Aorta (tissue), 5 donors: ENCODE data around the gene AFAP1. TPM values are rescaled to one million over a fixed set of nuclear protein-coding genes. Genes with fewer than 3 reads are reported as not detected.

Experiments
- ATAC-seq: fragments of 200-7000 bp; cut with Tn5 transposase; one replicate; pipeline ENCODE4 v1.9.1; 2022; ENCODE audit warnings: moderate library complexity; ENCODE audit not compliant: low FRiP score
- DNase-seq, 2 donors: peaks; one replicate each; pipeline ENCODE4 v3.0.0-alpha.2; 2020
- H3K27ac ChIP-seq, 2 donors: one replicate each; pipeline ENCODE4 v1.5.1; 2013; ENCODE audit warnings: low read length in 2 of 2, mild to moderate bottlenecking in 2 of 2, moderate library complexity in 2 of 2, control low read depth in 1 of 2, inconsistent platforms in 1 of 2, low read depth in 1 of 2
- H3K27me3 ChIP-seq, 2 donors: one replicate each; pipeline ENCODE4 v1.6.1; 2013; ENCODE audit warnings: control low read depth in 1 of 2, low read length in 1 of 2, mild to moderate bottlenecking in 1 of 2, moderate library complexity in 1 of 2; ENCODE audit not compliant: insufficient read depth in 2 of 2, control insufficient read depth in 1 of 2
- H3K36me3 ChIP-seq, 2 donors: one replicate each; pipeline ENCODE4 v1.6.1; 2013; ENCODE audit warnings: control low read depth in 1 of 2, low read length in 1 of 2, mild to moderate bottlenecking in 1 of 2; ENCODE audit not compliant: insufficient read depth in 2 of 2, control insufficient read depth in 1 of 2
- H3K4me1 ChIP-seq, 2 donors: one replicate each; pipeline ENCODE4 v1.6.1; 2013; ENCODE audit warnings: low read length in 2 of 2, control low read depth in 1 of 2, mild to moderate bottlenecking in 1 of 2, moderate library complexity in 1 of 2; ENCODE audit not compliant: insufficient read depth in 2 of 2, control insufficient read depth in 1 of 2
- H3K4me3 ChIP-seq, 2 donors: one replicate each; pipeline ENCODE4 v1.5.1; 2013; ENCODE audit warnings: low read length in 2 of 2, control low read depth in 1 of 2, mild to moderate bottlenecking in 1 of 2
- H3K9me3 ChIP-seq: one replicate; pipeline ENCODE4 v1.6.1; 2013; ENCODE audit warnings: mild to moderate bottlenecking, low read length; ENCODE audit not compliant: control insufficient read depth
- WGBS, 2 donors: extraction: QIAGEN DNeasy Blood & Tissue Kit; methylation state at CpG; one replicate each; pipeline ENCODE4 v1.1.7; 2013; 5-methylcytosine and 5-hydroxymethylcytosine counted together
- intact Hi-C, 2 donors: fragments of 100-400 bp; cut with DNase I; formaldehyde crosslinking; loops; one replicate each; pipeline versions ENCODE4 v1.14.2 to v1.15.0; 2022
- polyA plus RNA-seq, 2 donors: library from polyadenylated mRNA; stranded (reverse); fragments of 200-250 nt; gene quantifications; one replicate each; pipeline ENCODE4 v1.2.3, GENCODE V29; 2013
- total RNA-seq, 2 donors: library from RNA; stranded (reverse); fragmentation: NEBNext Ultra II Directional; extraction: Animal tissue kit (Norgen Biotek cat#: 25700); gene quantifications; one replicate each; pipeline ENCODE4 v1.2.1, GENCODE V29; 2021
- donor health status: healthy with polysubstance abuse.
- donor health status: Bipolar disorder and iron deficiency.
- donor health status: DM: no; HTN: no; CAD: no.
- donor health status: DM: no; HTN: no; CAD: no.
- donor health status: DM: yes; HTN: yes; CAD: no.

Gene AFAP1
- total and polyA plus RNA-seq, 4 donors, result 4.6 to 60.5 (median 26.9) TPM

GRCh38 chr4:7814451-7814850 is 125.2 kb downstream of the AFAP1 start:
- Histone ChIP-seq H3K4me1 (no peaks in the 10 kb centered on the region), H3K9me3 (no peaks in the 10 kb centered on the region), H3K27ac (no peak overlapping the region), H3K4me3 (no peak overlapping the region), H3K36me3 (no peaks in the 10 kb centered on the region), H3K27me3 (no peaks in the 10 kb centered on the region)
- ATAC-seq (no peak), DNase-seq (no peak)
- intact Hi-C loops, result no loop called here
- 88 to 92% methylated on average over 15 of the region's 15 CpGs for WGBS, 2 donors

- H3K9me3 ChIP-seq, result no peaks in the 10 kb centered on the region
- H3K4me3 ChIP-seq, result no peak overlapping the region
- no peaks in the 10 kb centered on the region for H3K36me3 ChIP-seq
- 82 to 84% methylated on average over 3 of the region's 3 CpGs for WGBS, 2 donors
- H3K27ac ChIP-seq, result no peak overlapping the region
- H3K4me1 ChIP-seq, result no peaks in the 10 kb centered on the region
- no peaks in the 10 kb centered on the region for H3K27me3 ChIP-seq
- no peak for DNase-seq
- ATAC-seq, result no peak
- intact Hi-C loops, result no loop called here
Observed at GRCh38 chr4:7813674-7814073, 126.0 kb downstream of the AFAP1 start.

GRCh38 chr4:7812921-7813320 is 126.7 kb downstream of the AFAP1 start:
- WGBS, 2 donors, result 87 to 90% methylated on average over 5 of the region's 5 CpGs
- no peak overlapping the region for H3K4me3 ChIP-seq
- intact Hi-C loops, result no loop called here
- no peaks in the 10 kb centered on the region for H3K36me3 ChIP-seq
- H3K9me3 ChIP-seq, result no peaks in the 10 kb centered on the region
- H3K4me1 ChIP-seq, result no peaks in the 10 kb centered on the region
- H3K27ac ChIP-seq, result no peak overlapping the region
- no peak for ATAC-seq
- H3K27me3 ChIP-seq, result no peaks in the 10 kb centered on the region
- DNase-seq, result no peak

- Histone ChIP-seq H3K27ac (no peak overlapping the region), H3K4me1 (no peaks in the 10 kb centered on the region), H3K9me3 (no peaks in the 10 kb centered on the region), H3K27me3 (no peaks in the 10 kb centered on the region), H3K4me3 (no peak overlapping the region), H3K36me3 (no peaks in the 10 kb centered on the region)
- 77 to 84% methylated on average over 18 of the region's 18 CpGs for WGBS, 2 donors
- ATAC-seq (no peak), DNase-seq (no peak)
- intact Hi-C loops, result no loop called here
Observed at GRCh38 chr4:7812231-7812857, 127.3 kb downstream of the AFAP1 start.

- 72 to 79% methylated on average over 25 of the region's 25 CpGs for WGBS, 2 donors
- no peak overlapping the region for H3K27ac ChIP-seq
- DNase-seq, result no peak
- no peaks in the 10 kb centered on the region for H3K36me3 ChIP-seq
- no peak overlapping the region for H3K4me3 ChIP-seq
- H3K9me3 ChIP-seq, result no peaks in the 10 kb centered on the region
- ATAC-seq, result peak; percentile 26
- intact Hi-C loops, result no loop called here
- H3K4me1 ChIP-seq, result peaks cover 2 to 3% of the 10 kb centered on the region in 2 donors
- no peaks in the 10 kb centered on the region for H3K27me3 ChIP-seq
Observed at GRCh38 chr4:7811536-7812191, 128.0 kb downstream of the AFAP1 start.

- DNase-seq, result no peak
- no peaks in the 10 kb centered on the region for H3K9me3 ChIP-seq
- 88 to 89% methylated on average over 35 to 36 of the region's 36 CpGs for WGBS, 2 donors
- no peaks in the 10 kb centered on the region for H3K36me3 ChIP-seq
- H3K27me3 ChIP-seq, result no peaks in the 10 kb centered on the region
- H3K4me1 ChIP-seq, result peaks cover 3 to 5% of the 10 kb centered on the region in 2 donors
- ATAC-seq, result no peak
- no peak overlapping the region for H3K27ac ChIP-seq
- no peak overlapping the region for H3K4me3 ChIP-seq
- intact Hi-C loops, result no loop called here
Observed at GRCh38 chr4:7810783-7811535, 128.7 kb downstream of the AFAP1 start.

DNA sequence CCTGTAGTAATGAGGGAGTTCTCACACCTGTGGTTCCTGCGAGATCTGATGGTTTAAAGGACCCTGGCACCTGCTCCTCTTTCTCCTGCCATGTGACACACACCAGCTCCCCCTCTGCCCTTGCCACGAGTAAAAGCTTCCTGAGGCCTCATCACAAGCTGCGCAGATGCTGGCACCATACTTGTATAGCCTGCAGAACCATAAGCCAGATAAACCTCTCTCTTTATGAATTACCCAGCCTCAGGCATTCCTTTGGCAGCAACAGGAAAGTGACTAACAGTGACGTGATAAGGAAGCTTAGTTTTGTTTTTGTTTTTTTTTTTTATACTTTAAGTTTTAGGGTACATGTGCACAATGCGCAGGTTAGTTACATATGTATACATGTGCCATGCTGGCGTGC is 130.9 kb downstream of the AFAP1 start:
- no peaks in the 10 kb centered on the region for H3K9me3 ChIP-seq
- no peak for DNase-seq
- H3K4me1 ChIP-seq, result peaks cover 3 to 5% of the 10 kb centered on the region in 2 donors
- intact Hi-C loops, result loop anchor here in 1 of 2 donors (5.0 kb wide), 1 partner anchor 34 kb away; no protein-coding TSS in a partner anchor
- no peak overlapping the region for H3K27ac ChIP-seq
- no peak for ATAC-seq
- no peak overlapping the region for H3K4me3 ChIP-seq
- no peaks in the 10 kb centered on the region for H3K27me3 ChIP-seq
- 69 to 70% methylated on average over 6 of the region's 6 CpGs for WGBS, 2 donors
- H3K36me3 ChIP-seq, result no peaks in the 10 kb centered on the region

- peaks cover 3 to 5% of the 10 kb centered on the region in 2 donors for H3K4me1 ChIP-seq
- WGBS, 2 donors, result 95 to 97% methylated on average over 8 of the region's 8 CpGs
- DNase-seq (no peak), ATAC-seq (no peak)
- intact Hi-C loops, result loop anchor here in 1 of 2 donors (5.0 kb wide), 1 partner anchor 34 kb away; no protein-coding TSS in a partner anchor
- no peaks in the 10 kb centered on the region for H3K27me3 ChIP-seq
- no peaks in the 10 kb centered on the region for H3K9me3 ChIP-seq
- no peak overlapping the region for H3K4me3 ChIP-seq
- no peak overlapping the region for H3K27ac ChIP-seq
- no peaks in the 10 kb centered on the region for H3K36me3 ChIP-seq
Observed at GRCh38 chr4:7808181-7808580, 131.5 kb downstream of the AFAP1 start.
